PC-3 (cell line): ENCODE results near the gene PDS5B. TPM values are rescaled to one million over a fixed set of nuclear protein-coding genes. Genes with fewer than 3 reads are reported as not detected.

Experiments
- ATAC-seq: fragments of 200-7000 bp; cut with Tn5 transposase; 2 replicates; pipeline ENCODE4 v1.9.1; 2020; ENCODE audit warnings: mild to moderate bottlenecking, moderate library complexity
- Bru-seq: library from RNA; stranded (reverse); fragments of 400-500 nt; gene quantifications from one replicate; lab custom pipeline; 2021; lab: Mats Ljungman, UMichigan
- BruChase-seq, 2 experiments: library from RNA; stranded (reverse); fragments of 400-500 nt; gene quantifications; one replicate each; lab custom pipeline; 2021; lab: Mats Ljungman, UMichigan
- BruUV-seq: library from RNA; stranded (reverse); fragments of 400-500 nt; replicated peaks from 2 replicates; lab custom pipeline; 2021; lab: Mats Ljungman, UMichigan
- CTCF ChIA-PET: fragments of 300-600 bp; sonication (Branson Sonifier 250); formaldehyde crosslinking; loops from one replicate; lab custom pipeline; 2022; ENCODE audit warnings: antibody characterized with exemption; lab: Charles Lee
- POLR2A ChIA-PET: fragments of 300-600 bp; sonication (Branson Sonifier 250); formaldehyde crosslinking; loops from one replicate; lab custom pipeline; 2022; ENCODE audit warnings: antibody characterized with exemption; ENCODE audit not compliant: unreplicated experiment; lab: Charles Lee
- DNase-seq: peaks from one replicate; pipeline ENCODE4 v3.0.0-alpha.2; 2015
- H2AFZ ChIP-seq: fragments of 300-600 bp; sonication (generic); 2 replicates; pipeline ENCODE4 v1.6.0; 2016; ENCODE audit warnings: antibody characterized with exemption, low read length
- H3F3A ChIP-seq: fragments of 300-600 bp; sonication (generic); one replicate; pipeline ENCODE4 v1.6.0; 2017; ENCODE audit warnings: antibody characterized with exemption, low read length, control low read depth, mild to moderate bottlenecking; ENCODE audit not compliant: unreplicated experiment
- H3K27ac ChIP-seq: fragments of 300-600 bp; sonication (generic); 2 replicates; pipeline ENCODE4 v1.5.1; 2016; ENCODE audit warnings: mild to moderate bottlenecking, low read length
- H3K27me3 ChIP-seq: fragments of 300-600 bp; sonication (generic); 2 replicates; pipeline ENCODE4 v1.6.1; 2016; ENCODE audit warnings: low read length, mixed read lengths
- H3K36me3 ChIP-seq: fragments of 300-600 bp; sonication (generic); 2 replicates; pipeline ENCODE4 v1.6.1; 2016; ENCODE audit warnings: low read depth, mixed run types, low read length, mixed read lengths
- H3K4me1 ChIP-seq: fragments of 300-600 bp; sonication (generic); 2 replicates; pipeline ENCODE4 v1.5.1; 2016; ENCODE audit warnings: low read length; ENCODE audit not compliant: insufficient read depth
- H3K4me2 ChIP-seq: fragments of 300-600 bp; sonication (generic); 2 replicates; pipeline ENCODE4 v1.6.0; 2016; ENCODE audit warnings: low read length
- H3K4me3 ChIP-seq: fragments of 300-600 bp; sonication (generic); 2 replicates; pipeline ENCODE4 v1.5.1; 2016; ENCODE audit warnings: mild to moderate bottlenecking, low read length, mixed read lengths
- H3K79me2 ChIP-seq: fragments of 300-600 bp; sonication (generic); 2 replicates; pipeline ENCODE4 v1.6.1; 2017; ENCODE audit warnings: low read length, mixed read lengths
- H3K9ac ChIP-seq: fragments of 300-600 bp; sonication (generic); 2 replicates; pipeline ENCODE4 v1.6.0; 2016; ENCODE audit warnings: mild to moderate bottlenecking, low read length
- H3K9me2 ChIP-seq: fragments of 300-600 bp; sonication (generic); replicated peaks from 2 replicates; pipeline ENCODE4 v1.6.1; 2016; ENCODE audit warnings: mixed run types, low read length, mixed read lengths
- H3K9me3 ChIP-seq: fragments of 300-600 bp; sonication (generic); 2 replicates; pipeline ENCODE4 v1.6.1; 2016; ENCODE audit warnings: low read length, mixed read lengths
- H4K20me1 ChIP-seq: fragments of 300-600 bp; sonication (generic); 2 replicates; pipeline ENCODE4 v1.6.1; 2016; ENCODE audit warnings: low read length, mixed read lengths
- EZH2 ChIP-seq: fragments of 300-600 bp; sonication (generic); IDR thresholded peaks from one replicate; pipeline ENCODE4 v1.6.1; 2017; ENCODE audit warnings: antibody characterized with exemption, mild to moderate bottlenecking, low read length; ENCODE audit not compliant: unreplicated experiment
- EZH2phosphoT487 ChIP-seq: fragments of 300-600 bp; sonication (generic); IDR thresholded peaks from 2 replicates; pipeline ENCODE4 v1.6.1; 2018; ENCODE audit warnings: mild to moderate bottlenecking, antibody characterized with exemption, low read length, borderline replicate concordance
- intact Hi-C: fragments of 100-400 bp; cut with micrococcal nuclease; formaldehyde crosslinking; loops from 2 replicates; pipeline ENCODE4 v1.9.0; 2023
- long read RNA-seq: library from polyadenylated mRNA; unstranded; transcript quantifications from one replicate; pipeline ENCODE4 v2.0.0, GENCODE V29; 2021; ENCODE audit not compliant: unreplicated experiment
- total RNA-seq: library from RNA; depleted of rRNA; stranded (reverse); fragments of >200 nt; gene quantifications from 2 replicates; pipeline ENCODE4 v1.2.3, GENCODE V29; 2014; rRNA removed
- TF ChIP-seq, protein P1 (sequence below): fragments of 300-600 bp; sonication (generic); conservative IDR thresholded peaks from 2 replicates; pipeline ENCODE4 v1.5.1; 2017; ENCODE audit warnings: antibody characterized with exemption, low read depth, mild to moderate bottlenecking, low read length

PDS5B gene, protein sequence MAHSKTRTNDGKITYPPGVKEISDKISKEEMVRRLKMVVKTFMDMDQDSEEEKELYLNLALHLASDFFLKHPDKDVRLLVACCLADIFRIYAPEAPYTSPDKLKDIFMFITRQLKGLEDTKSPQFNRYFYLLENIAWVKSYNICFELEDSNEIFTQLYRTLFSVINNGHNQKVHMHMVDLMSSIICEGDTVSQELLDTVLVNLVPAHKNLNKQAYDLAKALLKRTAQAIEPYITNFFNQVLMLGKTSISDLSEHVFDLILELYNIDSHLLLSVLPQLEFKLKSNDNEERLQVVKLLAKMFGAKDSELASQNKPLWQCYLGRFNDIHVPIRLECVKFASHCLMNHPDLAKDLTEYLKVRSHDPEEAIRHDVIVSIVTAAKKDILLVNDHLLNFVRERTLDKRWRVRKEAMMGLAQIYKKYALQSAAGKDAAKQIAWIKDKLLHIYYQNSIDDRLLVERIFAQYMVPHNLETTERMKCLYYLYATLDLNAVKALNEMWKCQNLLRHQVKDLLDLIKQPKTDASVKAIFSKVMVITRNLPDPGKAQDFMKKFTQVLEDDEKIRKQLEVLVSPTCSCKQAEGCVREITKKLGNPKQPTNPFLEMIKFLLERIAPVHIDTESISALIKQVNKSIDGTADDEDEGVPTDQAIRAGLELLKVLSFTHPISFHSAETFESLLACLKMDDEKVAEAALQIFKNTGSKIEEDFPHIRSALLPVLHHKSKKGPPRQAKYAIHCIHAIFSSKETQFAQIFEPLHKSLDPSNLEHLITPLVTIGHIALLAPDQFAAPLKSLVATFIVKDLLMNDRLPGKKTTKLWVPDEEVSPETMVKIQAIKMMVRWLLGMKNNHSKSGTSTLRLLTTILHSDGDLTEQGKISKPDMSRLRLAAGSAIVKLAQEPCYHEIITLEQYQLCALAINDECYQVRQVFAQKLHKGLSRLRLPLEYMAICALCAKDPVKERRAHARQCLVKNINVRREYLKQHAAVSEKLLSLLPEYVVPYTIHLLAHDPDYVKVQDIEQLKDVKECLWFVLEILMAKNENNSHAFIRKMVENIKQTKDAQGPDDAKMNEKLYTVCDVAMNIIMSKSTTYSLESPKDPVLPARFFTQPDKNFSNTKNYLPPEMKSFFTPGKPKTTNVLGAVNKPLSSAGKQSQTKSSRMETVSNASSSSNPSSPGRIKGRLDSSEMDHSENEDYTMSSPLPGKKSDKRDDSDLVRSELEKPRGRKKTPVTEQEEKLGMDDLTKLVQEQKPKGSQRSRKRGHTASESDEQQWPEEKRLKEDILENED (N-terminal part only)
- total RNA-seq = 19.5 and 20.3 TPM in 2 replicates
- Bru-seq, nascent RNA = percentile 78 among the genes with signal in this experiment
- BruChase-seq, experiment 1, labeled RNA remaining after a 6-hour chase = percentile 67 among the genes with signal in this experiment
- percentile 71 among the genes with signal in this experiment for BruChase-seq, experiment 2, labeled RNA remaining after a 2-hour chase
- long read RNA-seq, full-length matches to known transcripts = 2 of 23 reads
- long read RNA-seq, partial matches to known transcripts = 12 of 23 reads
- long read RNA-seq, other reads (novel, unspliced or antisense) = 9 of 23 reads

DNA sequence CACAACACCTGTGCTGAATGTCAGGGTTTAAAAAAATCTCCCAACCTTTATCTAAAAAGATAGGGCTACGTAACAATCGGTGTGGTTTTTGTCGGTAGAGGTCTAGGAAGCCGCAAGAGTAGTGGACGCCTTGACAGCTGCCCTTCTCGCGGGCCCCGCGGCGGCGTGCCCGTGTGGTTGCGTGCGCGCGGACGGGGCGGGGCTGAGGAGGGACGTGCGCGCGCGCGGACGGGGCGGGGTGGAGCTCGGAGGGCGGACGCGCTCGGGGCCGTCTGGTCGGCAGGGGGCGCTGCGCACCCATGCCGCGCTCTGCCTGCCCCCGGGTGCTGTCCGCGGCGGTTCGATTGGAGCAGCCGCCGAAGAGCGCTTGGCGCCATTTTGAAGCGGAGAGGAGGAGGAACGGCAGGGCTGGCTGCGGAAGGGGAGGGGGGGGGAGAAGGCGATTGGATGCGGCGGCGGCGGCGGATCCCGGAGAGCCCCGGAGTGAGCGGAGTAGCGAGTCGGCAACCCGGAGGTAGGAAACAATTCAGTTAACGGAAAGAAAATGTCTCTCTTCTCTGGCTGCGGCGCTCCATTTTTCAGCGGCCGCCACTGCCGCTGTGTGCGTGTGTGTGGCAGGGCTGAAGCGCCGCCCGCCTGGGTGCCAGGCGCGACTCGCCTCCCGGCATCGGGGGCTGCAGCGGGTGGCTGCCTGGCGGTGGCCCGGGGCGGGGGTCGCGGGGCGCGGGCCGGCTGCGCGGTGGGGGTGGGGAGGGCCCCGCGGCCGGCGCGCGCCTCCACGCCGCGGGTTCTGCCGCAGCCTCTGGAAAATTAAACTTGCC lies at the start of gene PDS5B:
Gene PDS5B (plus strand): TSS at position 373 of the 821 bp plus-strand sequence. CDS start 62,321 bp downstream, outside the sequence.
- no TSS peak for BruUV-seq
- DNase-seq = peak; percentile 92
- peak within 1 kb of the TSS; percentile 79 for H3K9ac ChIP-seq
- H4K20me1 ChIP-seq = peaks cover 32% of the 10 kb centered on the region
- peak within 1 kb of the TSS; percentile 87 for H2AFZ ChIP-seq
- H3K27ac ChIP-seq = peak within 1 kb of the TSS; percentile 63
- peaks cover 23% of the 10 kb centered on the region for H3K4me1 ChIP-seq
- peak within 1 kb of the TSS; percentile 86 for H3K4me2 ChIP-seq
- intact Hi-C loops = loop anchor here (1.0 to 10.0 kb wide), 5 partner anchors 53 to 1139 kb away; partner anchors contain the start of gene STARD13
- H3K79me2 ChIP-seq = peaks cover 42% of the 10 kb centered on the region
- TF ChIP-seq, protein P1, sequence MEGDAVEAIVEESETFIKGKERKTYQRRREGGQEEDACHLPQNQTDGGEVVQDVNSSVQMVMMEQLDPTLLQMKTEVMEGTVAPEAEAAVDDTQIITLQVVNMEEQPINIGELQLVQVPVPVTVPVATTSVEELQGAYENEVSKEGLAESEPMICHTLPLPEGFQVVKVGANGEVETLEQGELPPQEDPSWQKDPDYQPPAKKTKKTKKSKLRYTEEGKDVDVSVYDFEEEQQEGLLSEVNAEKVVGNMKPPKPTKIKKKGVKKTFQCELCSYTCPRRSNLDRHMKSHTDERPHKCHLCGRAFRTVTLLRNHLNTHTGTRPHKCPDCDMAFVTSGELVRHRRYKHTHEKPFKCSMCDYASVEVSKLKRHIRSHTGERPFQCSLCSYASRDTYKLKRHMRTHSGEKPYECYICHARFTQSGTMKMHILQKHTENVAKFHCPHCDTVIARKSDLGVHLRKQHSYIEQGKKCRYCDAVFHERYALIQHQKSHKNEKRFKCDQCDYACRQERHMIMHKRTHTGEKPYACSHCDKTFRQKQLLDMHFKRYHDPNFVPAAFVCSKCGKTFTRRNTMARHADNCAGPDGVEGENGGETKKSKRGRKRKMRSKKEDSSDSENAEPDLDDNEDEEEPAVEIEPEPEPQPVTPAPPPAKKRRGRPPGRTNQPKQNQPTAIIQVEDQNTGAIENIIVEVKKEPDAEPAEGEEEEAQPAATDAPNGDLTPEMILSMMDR = peak; percentile 74
- no peak for TF ChIP-seq EZH2phosphoT487
- H3K4me3 ChIP-seq = peak within 1 kb of the TSS; percentile 96
- ChIA-PET POLR2A (no interaction called here), CTCF (interaction anchor here (0.6 to 1.1 kb wide), 7 partner anchors 53 to 762 kb away, joined by 3 to 24 read pairs (median 4); no protein-coding TSS in a partner anchor)
- H3K36me3 ChIP-seq = no peaks in the 10 kb centered on the region
- no peaks in the 10 kb centered on the region for H3F3A ChIP-seq
- H3K27me3 ChIP-seq = no peaks in the 10 kb centered on the region
- H3K9me3 ChIP-seq = no peaks in the 10 kb centered on the region
- no peaks in the 10 kb centered on the region for H3K9me2 ChIP-seq
- peak; percentile 84 for ATAC-seq

DNA sequence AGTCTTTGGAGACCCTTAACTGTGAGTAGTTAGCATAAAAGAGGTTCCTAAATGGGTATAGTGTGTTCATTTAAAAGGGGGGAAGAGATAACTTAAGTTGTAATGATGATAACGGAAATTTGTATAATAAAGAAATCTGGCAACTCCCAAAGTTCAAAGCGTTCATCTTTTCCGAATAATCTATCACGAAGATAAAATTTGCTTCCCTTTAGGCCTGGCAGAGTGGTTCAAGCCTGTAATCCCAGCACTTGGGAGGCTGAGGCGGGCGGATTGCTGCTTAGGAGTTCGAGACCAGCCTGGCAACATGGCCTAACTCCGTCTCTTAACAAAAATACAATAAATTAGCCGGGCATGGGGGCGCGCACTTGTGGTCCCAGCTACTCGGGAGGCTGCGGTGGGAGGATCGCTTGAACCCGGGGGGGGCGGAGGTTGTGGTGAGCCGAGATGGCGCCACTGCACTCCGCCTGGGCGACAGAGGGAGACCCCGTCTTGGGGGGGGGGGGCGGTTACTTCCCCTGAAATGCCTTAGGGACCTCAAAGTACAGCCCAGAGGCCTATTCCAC lies 48.6 kb upstream of the PDS5B start:
- no peaks in the 10 kb centered on the region for H4K20me1 ChIP-seq
- H2AFZ ChIP-seq = peak overlapping the region; percentile 96
- H3K27ac ChIP-seq = peak overlapping the region; percentile 65
- ATAC-seq (no peak), DNase-seq (no peak)
- POLR2A ChIA-PET = no interaction called here
- intact Hi-C loops = loop anchor here (5.0 kb wide), 2 partner anchors 105 to 220 kb away; partner anchors contain the start of genes BRCA2 and ZAR1L
- H3K27me3 ChIP-seq = no peaks in the 10 kb centered on the region
- H3K9me2 ChIP-seq = no peaks in the 10 kb centered on the region
- peaks cover 24% of the 10 kb centered on the region for H3K36me3 ChIP-seq
- H3K4me2 ChIP-seq = peak overlapping the region; percentile 91
- TF ChIP-seq EZH2phosphoT487 (no peak), EZH2 (no peak)
- TF ChIP-seq, protein P1 = no peak
- H3F3A ChIP-seq = no peaks in the 10 kb centered on the region
- H3K9ac ChIP-seq = peak overlapping the region; percentile 88
- peaks cover 20% of the 10 kb centered on the region; the same call in 1 of the 2 replicates for H3K4me1 ChIP-seq
- H3K9me3 ChIP-seq = no peaks in the 10 kb centered on the region
- CTCF ChIA-PET = interaction anchor here (0.6 to 0.7 kb wide), 2 partner anchors 9 to 343 kb away, joined by 3 to 8 read pairs; no protein-coding TSS in a partner anchor
- peaks cover 59% of the 10 kb centered on the region for H3K79me2 ChIP-seq
- no TSS peak for BruUV-seq
- H3K4me3 ChIP-seq = peak overlapping the region; percentile 85
